ENCODE measurements around the gene OGDHL.
"Not testable (repeated sequence)": the region's sequence is repeated elsewhere in the genome, so short reads cannot be mapped to it uniquely, and the experiment has no call there.

Gene OGDHL

DNA sequence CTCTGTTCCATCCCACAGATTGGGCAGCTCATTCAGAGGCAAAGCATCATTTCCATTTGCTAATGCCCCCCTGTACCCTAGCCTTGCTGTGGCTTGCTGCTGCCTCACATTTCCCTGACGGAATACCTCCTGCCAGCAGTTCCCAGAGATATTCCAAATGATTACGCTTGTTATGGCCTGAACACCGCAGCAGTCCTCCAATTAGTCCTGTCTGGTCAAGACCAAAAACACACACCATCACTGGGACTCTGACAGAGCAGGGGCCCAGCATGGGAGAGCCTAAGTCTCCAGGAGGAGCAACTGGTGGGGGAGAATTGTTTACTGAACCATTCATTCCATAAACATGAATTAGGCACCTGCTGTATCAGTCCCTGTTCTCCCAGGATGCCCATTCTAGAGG is 6.1 kb downstream of the OGDHL start:
- no peak for DNase-seq (ENCODE audit: low read depth)

GRCh38 chr10:49754951-49755350 is 7.2 kb downstream of the OGDHL start:
- not testable (repeated sequence) for DNase-seq (ENCODE audit: low read depth)

- no peak for DNase-seq (ENCODE audit: low read depth)
Measured at GRCh38 chr10:49752584-49752983, 9.5 kb downstream of the OGDHL start.

DNA sequence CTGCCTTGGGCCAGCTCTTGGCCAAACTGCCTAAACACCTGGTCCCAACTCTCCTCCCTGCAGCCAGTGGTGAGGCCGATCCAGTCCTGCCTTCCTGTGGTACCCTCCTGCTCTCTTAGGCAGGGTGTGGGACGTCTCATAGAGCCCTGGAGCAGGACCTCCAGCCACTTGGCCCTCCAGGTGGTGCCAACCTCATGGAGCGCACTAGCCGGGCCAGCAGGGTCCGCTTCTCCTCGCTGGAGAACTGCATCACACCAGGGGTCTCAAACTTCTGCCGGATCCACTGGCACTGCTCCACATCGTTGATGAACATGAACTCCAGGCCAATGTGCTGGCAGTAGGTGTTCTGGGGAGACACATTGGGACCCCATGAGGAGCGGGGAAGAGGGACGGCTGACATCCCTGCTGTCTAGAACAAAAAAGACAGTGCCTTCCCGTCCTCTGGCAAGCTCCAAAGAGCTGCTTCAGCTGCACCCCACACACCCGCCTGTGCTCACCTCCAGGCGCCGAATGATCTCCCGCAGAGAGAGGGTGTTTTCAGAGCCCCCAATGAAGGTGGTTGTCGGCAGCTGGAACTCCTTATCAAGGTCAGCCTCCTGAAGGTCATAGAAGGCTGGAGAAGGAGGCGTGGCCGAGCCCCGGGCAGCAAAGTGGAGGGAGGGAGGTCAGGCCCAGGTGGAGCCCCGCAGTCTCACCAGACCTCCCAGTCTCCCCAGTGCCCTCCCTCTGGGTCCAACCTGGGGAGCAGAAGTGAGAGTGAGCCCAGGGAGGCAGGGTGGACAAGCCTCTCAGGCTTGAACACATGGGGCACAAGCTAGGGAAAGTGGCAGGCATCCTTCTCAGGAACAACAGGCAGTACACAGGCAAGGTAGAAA is 10.2 kb downstream of the OGDHL start:
- no peak for DNase-seq (ENCODE audit: low read depth)

- no peak for DNase-seq (ENCODE audit: low read depth)
Measured at GRCh38 chr10:49751216-49751615, 10.9 kb downstream of the OGDHL start.

DNA sequence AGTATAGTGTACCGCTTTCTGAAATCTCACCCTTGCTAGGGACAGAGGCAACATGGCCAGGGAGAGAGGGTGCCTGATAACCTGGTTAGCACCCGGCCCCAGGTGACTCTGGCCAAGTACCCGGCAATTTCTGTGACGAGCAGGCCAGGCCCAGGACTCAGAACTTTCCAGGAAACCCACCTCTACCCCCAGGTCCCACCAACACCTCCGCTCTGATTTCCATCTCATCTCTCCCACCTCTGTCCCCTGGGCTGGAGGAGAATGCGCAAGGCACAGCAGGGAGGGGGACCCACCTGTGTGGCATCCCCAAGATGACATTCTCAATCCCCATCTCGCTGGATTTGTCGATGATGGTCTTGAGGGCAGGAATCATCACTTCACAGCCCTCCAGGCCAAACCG is 11.6 kb downstream of the OGDHL start:
- no peak for DNase-seq (ENCODE audit: low read depth)

DNA sequence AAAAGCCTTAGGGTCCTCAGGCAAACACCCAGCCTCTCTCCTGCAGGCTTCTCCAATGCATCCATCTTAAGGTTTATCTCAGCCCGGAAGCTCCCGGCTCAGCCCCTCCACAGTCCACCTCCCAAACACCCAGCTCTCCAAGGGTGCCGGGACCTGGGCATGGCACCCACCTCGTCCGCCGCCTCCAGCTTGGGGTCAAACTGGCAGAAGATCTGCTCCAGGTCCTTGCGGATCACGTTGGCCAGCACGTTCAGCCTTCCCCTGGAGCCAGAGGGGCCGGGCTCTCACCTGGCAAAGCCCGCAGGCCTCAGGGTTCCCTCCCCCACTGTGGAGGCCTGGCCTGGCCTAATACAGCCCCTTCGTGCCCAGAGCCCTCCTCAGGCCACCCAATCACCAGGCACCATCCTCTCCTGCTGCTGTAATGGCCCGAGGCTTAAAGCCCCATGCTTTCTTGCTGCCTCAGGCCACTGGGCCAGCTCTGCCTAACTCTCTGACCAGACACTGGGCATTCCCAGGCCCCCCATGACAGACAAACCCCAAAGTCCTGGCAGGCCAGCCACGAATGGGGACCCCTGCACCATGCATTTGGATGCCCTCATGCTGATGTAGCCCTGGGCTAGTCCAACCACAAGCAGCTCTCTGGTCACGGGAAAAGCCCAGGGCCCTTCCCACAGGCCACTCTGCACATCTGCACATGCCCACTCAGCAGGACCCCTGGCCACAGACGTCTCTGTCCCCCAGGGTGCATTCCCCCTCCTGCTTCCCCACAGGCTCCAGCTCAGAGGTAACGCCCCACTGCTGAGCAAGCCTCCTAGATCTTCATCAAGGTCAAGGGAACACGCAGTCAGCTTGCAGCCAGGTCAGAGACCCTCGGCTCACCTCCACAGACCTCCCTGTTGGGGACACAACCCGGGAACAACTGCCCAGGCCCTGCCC is 12.3 kb downstream of the OGDHL start:
- no peak for DNase-seq (ENCODE audit: low read depth)

DNA sequence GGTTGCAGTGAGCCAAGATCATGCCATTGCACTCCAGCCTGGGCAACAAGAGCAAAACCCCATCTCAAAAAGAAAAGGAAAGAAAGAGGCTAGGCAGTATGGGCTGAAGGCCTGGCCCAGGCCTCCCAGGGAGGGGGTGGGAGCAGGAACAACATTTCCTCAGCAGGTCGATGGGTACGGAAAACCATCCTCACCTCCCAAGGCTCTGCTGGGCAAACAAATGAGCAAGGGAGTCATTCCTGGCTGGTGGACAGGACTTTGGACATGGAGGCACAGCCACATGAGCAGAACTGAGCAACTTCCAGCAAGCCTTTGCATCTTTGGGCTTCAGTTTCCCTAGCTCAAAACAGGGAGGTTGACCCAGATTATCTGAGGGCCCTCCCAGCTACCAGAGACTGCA is 13.0 kb downstream of the OGDHL start:
- DNase-seq (ENCODE audit: low read depth), result no peak

GRCh38 chr10:49748006-49748405 is 14.1 kb downstream of the OGDHL start:
- no peak for DNase-seq (ENCODE audit: low read depth)

DNA sequence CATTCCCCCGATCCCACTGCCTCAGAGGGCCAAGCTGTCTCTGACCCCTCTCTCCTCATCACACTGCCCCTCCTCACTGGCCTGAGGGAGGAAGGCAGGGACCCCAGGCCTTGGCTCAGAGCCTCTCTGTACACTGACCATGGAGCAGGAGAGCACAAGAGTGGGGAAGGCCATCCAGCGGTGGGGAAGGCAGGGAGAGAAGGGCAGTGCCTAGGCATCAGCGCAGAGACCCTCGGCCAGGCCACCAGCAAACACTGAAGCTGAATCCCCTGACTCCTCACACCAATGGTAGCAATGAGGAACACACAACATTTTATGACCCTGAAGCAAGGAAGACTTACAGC is 14.8 kb downstream of the OGDHL start:
- no peak for DNase-seq (ENCODE audit: low read depth)

- DNase-seq (ENCODE audit: low read depth), result no peak
Measured at GRCh38 chr10:49746626-49747302, 15.4 kb downstream of the OGDHL start.

DNA sequence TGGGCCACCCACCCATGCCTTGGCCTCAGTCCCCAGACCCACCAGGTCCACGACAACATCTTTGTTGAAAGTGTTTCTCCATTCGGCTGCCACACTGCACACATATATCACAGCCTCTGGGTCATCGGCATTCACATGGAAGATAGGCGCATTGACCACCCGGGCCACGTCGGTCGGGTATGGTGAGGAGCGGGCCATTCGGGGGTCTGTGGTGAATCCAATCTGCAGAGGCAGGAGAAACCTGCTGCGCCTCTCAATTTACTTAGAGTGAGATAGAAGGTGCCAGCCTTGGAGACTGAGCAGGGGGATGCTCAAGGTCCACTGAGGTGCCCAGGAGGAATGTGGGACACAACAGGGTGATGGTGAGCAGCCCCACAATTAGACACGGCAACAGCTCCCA is 16.4 kb downstream of the OGDHL start:
- DNase-seq (ENCODE audit: low read depth), result no peak

GRCh38 chr10:49744924-49745605 is 17.1 kb downstream of the OGDHL start:
- no peak for DNase-seq (ENCODE audit: low read depth)

DNA sequence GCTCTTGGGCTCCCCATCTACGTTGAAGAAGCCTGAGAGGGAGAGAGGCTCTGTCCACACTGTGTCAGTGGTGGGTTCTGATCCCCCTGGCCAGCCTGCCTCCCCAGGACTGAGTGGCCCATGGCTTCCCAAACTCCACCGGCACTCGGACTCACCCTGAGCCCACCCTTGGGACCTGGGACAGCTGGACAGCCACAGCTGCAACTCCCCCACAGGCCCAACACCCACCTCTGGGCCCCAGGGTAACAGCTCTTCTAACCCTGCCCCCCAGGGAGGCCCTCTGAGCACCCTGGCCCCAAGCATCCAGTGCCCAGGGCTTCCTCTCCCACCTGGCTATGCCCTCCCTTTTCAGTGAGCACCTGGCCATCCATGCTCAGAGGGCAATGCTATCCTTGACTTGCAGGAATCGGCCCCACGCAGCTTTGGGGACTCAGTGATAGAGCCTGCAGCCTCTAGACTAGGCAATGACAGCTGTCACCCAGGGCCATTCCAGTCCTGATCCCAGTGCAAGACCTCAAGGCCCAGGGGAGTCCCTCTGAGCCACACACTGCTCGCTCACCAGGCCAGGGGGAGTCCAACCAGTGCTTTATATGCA is 17.9 kb downstream of the OGDHL start:
- DNase-seq (ENCODE audit: low read depth), result no peak

DNA sequence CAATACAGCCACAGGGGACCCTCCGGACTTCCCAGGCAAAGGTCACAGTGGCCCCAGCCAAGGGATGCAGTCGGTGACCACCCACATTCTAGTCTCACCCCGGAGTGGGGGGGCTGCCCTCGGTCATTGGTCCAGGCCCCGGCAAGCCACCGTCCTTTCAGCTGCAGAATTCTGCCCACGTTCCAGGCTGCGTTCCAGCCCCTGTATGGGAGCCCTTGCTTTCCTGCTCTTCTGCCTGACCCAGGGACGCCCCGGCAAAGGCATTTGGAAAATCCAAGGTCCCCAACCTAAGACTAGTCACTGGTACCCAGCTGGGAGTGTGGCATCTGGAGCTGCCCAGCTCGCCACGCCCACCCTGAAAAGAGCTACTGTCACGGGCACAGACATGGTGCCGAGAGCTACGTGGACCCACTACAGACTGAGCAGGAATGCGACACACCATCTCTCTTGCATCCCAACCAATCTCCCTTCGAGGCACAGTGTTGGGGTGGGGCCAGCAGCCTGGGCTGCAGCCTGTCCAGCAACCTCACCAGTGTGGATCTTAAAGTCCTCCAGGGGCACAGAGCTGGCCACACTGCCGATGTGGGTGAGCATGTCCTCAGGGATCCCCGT is 18.6 kb downstream of the OGDHL start:
- DNase-seq (ENCODE audit: low read depth), result no peak

DNA sequence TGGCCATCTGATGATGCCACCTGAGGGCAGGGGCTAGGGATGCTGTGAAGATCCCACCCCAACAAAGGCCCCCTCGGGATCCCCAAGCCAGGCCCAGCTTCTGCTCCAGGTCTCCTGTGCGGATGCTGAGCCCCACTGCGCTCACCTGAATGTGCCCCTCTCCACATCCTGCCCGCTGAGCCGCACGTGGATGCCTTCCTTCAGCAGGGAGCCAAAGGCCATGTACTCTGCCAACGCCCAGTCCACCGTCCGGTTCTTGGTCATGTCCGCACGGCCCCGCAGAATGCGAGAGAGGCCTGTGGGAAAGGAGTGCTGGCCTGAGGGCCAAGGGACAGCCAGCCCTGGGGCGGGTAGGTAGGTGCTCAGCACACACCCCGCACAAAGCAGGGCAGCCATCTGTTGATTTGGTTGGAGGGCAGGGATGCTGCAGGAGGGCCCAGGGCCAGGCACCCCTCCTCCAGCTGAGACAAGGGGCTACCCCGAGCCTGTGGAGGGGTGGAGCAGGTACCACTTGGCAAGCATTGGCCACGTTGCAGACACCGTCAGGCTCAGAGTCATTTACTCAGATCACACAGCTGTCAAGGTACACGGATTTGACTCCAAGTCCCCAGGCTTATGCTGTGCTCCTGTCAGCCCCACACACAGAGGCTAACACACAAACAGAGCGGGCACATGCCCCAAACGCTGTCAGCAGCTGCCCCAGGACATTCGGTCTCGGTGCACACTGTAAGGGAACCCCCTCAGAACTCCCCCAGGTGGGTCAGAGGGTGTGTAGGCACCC is 19.2 kb downstream of the OGDHL start:
- DNase-seq (ENCODE audit: low read depth), result no peak

- no peak for DNase-seq (ENCODE audit: low read depth)
Measured at GRCh38 chr10:49741108-49741995, 20.8 kb downstream of the OGDHL start.

- DNase-seq (ENCODE audit: low read depth), result no peak
Measured at GRCh38 chr10:49740346-49741107, 21.6 kb downstream of the OGDHL start.

DNA sequence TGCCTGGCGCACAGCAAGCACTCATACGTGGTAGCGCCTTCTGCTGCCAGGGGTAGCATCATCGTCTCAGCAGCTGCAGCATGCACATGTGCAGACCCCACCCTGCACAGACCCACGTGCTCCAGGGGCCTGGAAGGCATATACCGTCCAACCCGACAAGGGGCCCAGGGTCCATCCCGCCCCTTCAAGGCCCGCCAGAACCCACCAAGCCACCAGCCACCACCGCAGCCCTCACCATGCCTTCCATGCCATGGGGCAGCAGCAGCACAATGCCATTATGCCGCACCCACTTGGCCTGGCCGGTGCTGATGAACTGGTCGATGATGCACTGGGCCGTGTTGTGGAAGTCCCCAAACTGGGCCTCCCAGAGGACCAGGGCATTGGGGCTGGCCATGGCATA is 22.7 kb downstream of the OGDHL start:
- no peak for DNase-seq (ENCODE audit: low read depth)

All from stimulated activated CD4-positive, alpha-beta T cell treated with anti-CD3 and anti-CD28 coated beads, Interleukin-2, amount 100 ng/mL, for 4 hours (primary cell).